OCI-LY1 (cell line): ENCODE results near the gene MICAL2.

Experiments used
- CTCF ChIP-seq: fragments of 200-600 bp; sonication (generic), shearing (Covaris generic); IDR thresholded peaks from 2 replicates; pipeline ENCODE4 v1.5.1; 2017; ENCODE audit warnings: mild to moderate bottlenecking, antibody characterized with exemption, low read length, moderate library complexity, mixed read lengths
- EZH2 ChIP-seq: fragments of 200-600 bp; sonication (generic), shearing (Covaris generic); IDR thresholded peaks from 2 replicates; pipeline ENCODE4 v1.8.0; 2017; ENCODE audit warnings: borderline replicate concordance, mixed run types, mild to moderate bottlenecking, antibody characterized with exemption, low read length, moderate library complexity, mixed read lengths

DNA sequence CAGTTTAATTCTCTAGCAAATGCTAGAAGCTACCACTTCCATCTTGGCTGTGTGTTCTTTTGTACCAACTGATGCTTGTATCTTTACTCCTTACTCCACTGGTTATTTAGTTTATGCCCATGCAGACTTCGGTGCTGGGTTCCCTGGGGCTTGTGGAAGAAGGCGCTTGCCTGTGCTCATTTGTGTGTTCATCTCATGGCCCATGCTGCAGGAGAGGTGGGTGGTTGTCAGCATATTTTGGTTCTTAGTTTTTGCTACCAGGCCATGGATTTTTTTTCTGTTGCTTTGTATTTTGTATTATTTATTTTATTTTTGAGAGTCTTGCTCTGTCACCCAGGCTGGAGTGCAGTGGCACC lies 22.4 kb downstream of the MICAL2 start:
- no peak for TF ChIP-seq CTCF
- TF ChIP-seq EZH2: no peak
